Measurements from ENCODE around the gene ABCA12.

- TF ChIP-seq, protein P1, sequence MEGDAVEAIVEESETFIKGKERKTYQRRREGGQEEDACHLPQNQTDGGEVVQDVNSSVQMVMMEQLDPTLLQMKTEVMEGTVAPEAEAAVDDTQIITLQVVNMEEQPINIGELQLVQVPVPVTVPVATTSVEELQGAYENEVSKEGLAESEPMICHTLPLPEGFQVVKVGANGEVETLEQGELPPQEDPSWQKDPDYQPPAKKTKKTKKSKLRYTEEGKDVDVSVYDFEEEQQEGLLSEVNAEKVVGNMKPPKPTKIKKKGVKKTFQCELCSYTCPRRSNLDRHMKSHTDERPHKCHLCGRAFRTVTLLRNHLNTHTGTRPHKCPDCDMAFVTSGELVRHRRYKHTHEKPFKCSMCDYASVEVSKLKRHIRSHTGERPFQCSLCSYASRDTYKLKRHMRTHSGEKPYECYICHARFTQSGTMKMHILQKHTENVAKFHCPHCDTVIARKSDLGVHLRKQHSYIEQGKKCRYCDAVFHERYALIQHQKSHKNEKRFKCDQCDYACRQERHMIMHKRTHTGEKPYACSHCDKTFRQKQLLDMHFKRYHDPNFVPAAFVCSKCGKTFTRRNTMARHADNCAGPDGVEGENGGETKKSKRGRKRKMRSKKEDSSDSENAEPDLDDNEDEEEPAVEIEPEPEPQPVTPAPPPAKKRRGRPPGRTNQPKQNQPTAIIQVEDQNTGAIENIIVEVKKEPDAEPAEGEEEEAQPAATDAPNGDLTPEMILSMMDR (IDR thresholded peaks at IDR 0.05), result no peak
- no peak for TF ChIP-seq POLR2A (IDR thresholded peaks at IDR 0.05)
These were observed 70.0 kb downstream of the ABCA12 start for GRCh38 chr2:215068399-215068798.

Measured in body of pancreas (tissue), 4 donors.